ELF-1 (cell line): ENCODE measurements around the gene ENTPD7.
A peak's percentile ranks its signal among the peaks of the same experiment; 100 is the strongest.

ENCODE experiments used
- DNase-seq: peaks from one replicate; pipeline ENCODE4 v3.0.0-alpha.2; 2016; ENCODE audit warnings: low read depth, low spot score

Gene ENTPD7

GRCh38 chr10:99647601-99648151 lies 11.6 kb upstream of the ENTPD7 start:
- no peak for DNase-seq

DNA sequence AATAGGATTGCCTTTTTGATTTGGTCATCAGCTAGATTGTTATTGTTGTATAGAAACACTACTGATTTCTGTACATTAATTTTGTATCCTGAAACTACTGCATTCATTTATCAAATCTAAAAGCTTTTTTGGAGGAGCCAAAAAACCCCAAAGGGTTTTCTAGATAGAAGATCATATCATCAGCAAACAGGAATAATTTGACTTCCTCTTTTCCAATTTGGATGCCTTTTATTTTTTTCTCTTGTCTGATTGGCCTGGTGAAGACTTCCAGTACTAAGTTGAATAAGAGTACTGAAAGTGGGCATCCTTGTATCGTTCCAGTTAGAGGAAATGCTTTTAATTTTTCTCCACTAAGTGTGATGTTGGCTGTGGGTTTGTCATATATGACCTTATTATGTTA lies 10.6 kb upstream of the ENTPD7 start:
- DNase-seq: no peak

GRCh38 chr10:99652800-99653390 lies 6.4 kb upstream of the ENTPD7 start:
- no peak for DNase-seq

GRCh38 chr10:99654390-99655175 lies 4.7 kb upstream of the ENTPD7 start:
- no peak for DNase-seq

DNA sequence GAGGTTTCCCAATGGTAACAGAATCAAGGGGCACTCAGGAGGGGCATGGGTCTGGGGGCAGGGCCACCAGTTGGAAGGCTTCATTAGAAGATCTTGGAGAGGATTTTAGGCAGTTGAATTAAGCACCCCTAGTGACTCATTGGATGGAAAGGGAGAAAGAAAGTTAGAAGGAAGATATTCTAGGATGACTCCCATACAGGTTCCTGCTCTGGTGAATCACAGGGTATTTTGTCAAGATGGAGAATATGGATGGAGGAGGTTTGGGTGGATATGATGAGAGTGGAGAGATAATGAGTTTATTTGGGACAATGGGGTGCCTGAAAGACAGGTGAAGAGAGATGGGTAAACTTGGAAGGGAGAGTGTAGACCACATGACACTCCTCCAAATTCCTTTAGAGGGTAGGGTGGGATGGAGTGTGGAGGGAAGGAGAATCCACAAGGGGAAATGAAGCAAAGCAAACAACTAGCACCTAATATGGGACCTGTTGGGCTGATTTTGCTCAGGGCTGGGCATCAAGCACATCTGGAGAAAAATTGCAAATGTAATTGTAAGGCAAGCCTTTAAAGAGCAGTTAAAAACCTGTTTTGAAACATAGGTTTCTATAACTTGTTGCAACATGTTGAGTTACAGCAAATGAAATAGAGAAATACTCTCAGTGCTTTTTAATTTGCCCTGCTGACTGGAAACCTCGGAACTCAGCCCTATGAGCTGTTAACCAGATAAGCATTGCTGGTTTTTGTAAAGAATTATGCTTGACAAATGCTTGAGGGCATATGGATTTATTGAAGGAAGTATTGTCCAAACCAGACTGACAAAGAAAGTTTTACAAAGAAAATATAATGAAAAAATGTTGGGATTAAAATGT lies 2.9 kb upstream of the ENTPD7 start:
- DNase-seq: no peak

DNA sequence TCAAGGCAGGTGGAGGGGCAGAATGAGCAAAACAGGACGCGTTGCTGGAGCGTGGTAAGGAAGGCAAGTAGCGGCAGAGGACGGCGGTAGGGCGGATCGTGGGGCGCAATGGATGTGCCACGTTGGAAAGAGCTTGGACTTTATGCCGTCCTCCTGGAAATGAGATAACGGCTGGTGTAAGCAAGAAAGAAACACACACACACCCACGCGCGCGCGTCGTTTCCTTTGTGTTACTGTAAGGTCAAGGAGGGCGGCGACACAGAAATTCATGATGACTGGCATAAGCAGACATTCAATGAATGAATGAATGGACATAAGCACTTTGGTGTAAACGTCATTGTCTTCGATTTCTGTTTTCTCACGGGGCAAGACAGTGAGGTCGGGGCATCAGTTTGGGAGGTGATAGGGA lies 683 bp upstream of the ENTPD7 start:
- DNase-seq: no peak

GRCh38 chr10:99659868-99660366 lies 608 bp downstream of the ENTPD7 start:
- DNase-seq: no peak

DNA sequence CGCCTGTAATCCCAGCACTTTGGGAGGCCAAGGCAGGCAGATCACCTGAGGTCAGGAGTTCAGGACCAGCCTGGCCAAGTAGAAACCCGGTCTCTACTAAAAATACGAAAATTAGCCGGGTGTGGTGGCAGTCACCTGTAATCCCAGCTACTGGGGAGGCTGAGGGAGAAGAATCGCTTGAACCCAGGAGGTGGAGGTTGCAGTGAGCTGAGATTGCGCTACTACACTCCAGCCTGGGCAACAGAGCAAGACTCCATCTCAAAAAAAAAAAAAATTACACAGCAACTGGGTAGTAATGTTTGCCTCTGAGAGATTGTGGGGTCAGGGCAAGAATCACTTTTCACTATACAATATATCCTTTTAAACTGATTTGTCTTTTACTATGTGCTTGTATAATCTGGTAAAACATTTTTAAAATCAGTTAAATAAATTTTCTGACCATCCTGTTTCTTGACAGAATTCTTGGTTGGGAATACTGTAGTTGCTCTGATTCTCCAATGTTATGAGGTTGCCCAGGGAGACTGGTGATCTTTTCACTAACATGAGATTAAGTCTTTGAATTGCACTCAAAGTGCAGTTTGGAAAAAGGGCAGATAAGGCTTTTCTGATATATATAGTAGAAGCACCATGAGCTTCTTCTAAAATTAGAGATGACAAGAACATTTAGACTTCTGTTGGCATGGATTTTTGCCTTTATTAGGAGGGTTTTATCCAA lies 1.5 kb downstream of the ENTPD7 start:
- no peak for DNase-seq

- DNase-seq: no peak
These were observed 2.1 kb downstream of the ENTPD7 start for GRCh38 chr10:99661377-99661763.

GRCh38 chr10:99665304-99665703 lies 6.0 kb downstream of the ENTPD7 start:
- no peak for DNase-seq

DNA sequence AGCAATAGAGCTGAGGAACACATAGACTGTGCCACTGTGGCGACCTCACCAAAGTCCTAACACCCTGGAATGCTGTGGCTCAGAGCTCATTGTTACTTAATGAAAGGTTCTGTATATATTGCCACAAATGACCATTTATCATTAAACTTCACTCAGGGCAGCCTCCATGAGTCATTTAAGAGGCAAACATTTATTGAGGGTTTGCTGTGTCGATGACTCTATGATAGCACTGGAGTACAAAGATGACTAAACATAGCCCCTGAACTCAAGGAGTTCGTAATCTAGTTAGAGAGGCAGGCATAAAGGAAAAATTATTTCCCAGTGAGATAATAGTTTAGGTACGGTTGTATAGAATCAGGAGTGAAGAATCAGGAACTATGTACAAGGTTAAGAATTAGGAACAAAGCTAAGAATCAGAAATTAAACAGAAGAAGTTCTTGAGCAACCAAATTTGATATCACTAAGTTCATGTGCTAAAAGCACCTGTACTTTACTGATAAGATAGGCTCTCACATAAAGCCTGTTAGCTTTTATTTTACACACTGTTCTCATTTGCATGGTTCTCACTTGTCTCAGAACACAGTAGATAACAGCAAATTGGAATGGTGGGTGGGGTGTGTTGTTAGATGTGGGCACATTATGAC lies 7.9 kb downstream of the ENTPD7 start:
- DNase-seq: no peak

GRCh38 chr10:99671386-99671785 lies 12.1 kb downstream of the ENTPD7 start:
- no peak for DNase-seq

- no peak for DNase-seq
These were observed 13.6 kb downstream of the ENTPD7 start for GRCh38 chr10:99672884-99673283.

DNA sequence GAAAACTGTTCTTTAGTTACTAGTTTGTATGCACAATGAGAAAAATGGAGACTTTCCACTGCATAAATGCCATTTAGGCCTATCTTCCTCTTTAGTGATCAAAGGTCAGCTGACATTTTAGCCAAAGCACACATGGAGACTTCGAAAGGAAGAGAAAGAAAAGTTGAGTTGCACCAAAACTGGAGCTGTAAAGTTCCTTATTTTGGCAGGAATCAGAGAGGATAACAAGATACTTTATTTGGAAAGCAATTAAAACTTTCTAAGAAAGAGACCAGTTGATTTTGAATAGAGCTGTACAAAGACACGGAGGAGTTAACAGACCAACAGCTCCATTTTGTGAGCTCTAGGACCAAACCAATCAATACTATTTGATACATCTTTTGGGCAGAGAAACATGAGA lies 14.2 kb downstream of the ENTPD7 start:
- no peak for DNase-seq

- no peak for DNase-seq
These were observed 15.5 kb downstream of the ENTPD7 start for GRCh38 chr10:99674762-99675161.

DNA sequence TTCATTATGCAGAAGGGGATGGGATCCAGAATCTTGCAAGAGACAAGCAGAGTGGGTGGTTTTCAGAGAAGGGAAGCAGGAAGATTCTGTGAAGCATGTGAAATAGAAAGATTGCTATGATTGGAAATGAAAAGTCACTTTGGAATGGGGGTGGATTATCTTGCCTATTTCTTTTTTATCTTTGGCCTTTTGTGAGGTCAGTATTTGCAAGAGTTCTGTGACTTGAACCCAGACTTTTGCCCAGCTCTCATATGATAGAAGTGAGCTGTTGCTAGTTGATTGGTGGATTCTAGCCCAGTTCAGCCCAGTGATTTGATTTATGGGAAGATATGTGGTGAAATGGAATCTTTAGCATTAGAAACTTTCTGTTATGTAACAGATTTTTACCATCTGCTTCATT lies 17.1 kb downstream of the ENTPD7 start:
- DNase-seq: no peak

- no peak for DNase-seq
These were observed 17.6 kb downstream of the ENTPD7 start for GRCh38 chr10:99676895-99677294.

- DNase-seq: no peak
These were observed 19.6 kb downstream of the ENTPD7 start for GRCh38 chr10:99678921-99679320.

GRCh38 chr10:99681553-99681952 lies 22.2 kb downstream of the ENTPD7 start:
- no peak for DNase-seq

DNA sequence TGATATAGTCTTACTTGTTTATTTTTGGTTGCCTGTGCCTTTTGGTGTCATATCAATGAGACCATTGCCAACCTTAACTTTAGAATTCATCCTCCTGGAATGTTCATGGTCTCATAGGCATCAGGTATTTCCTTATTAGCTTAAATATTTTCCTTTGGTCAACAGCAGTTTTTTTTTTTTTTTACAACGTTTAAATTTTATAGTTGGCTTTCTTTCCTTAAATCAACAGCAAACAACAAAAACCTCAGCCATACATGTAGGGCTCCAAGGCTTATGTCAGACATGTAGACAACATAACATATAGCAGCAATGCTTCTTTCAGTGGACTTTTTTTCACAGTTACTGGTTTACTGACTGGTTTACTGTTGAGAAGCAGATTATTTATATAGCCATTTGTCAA lies 22.7 kb downstream of the ENTPD7 start:
- no peak for DNase-seq

GRCh38 chr10:99682752-99683151 lies 23.4 kb downstream of the ENTPD7 start:
- DNase-seq: peak; percentile 9
